ENCODE measurements around the gene C21orf91. TPM values are rescaled to one million over a fixed set of nuclear protein-coding genes. Genes with fewer than 3 reads are reported as not detected.

Gene C21orf91
- total RNA-seq, 6 experiments from 2014 or later, result 3.2 to 6.3 (median 4.3) TPM

DNA sequence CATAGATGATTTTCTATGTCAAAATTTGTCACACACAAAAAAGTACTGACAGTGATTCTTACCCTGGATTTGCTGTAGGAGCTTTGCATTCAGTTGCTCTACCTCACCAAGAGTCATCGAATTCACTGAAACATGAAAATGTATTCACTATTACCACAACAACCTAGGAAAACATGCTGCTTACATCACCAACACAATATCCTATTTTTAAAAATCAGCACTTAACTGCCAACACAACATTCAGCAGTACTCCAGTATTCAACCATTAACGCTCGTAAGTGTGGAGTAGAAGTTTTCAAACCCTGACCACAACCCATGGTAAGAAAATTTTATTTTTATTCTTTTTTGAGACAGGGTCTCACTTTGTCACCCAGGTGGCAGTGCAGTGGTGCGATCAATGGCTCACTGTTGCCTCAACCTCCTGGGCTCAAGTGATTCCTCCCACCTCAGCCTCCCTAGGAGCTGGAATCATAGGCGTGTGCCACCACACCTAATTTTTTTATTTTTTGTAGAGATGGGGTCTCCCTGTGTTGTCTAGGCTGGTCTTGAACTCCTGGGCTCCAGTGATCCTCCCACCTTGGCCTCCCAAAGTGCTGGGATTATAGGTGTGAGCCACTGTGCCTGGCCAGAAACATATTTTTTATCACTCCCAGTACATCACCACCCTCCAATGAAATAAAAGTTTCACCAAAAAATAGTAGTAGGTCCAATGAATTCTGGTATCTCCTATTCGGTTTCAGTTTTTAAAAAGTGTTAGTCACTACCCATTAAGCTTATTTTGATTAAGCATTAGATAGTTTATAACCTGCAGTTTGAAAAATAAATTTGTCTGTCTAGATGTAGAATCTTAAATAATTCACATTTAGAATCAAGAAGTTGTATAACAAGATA is 23.8 kb downstream of the C21orf91 start:
- H3K27me3 ChIP-seq, result no peaks in the 10 kb centered on the region
- 84% methylated on average over 6 of the region's 6 CpGs for WGBS (ENCODE audit: insufficient coverage, low coverage, low lambda C conversion rate, missing lambda C conversion rate)
- intact Hi-C loops (cut with DNase I), result no loop called here
- H3K9me3 ChIP-seq, result no peaks in the 10 kb centered on the region
- peaks cover 0 to 15% (median 0%) of the 10 kb centered on the region in 4 donors for H3K4me1 ChIP-seq
- DNase-seq, result no peak
- TF ChIP-seq POLR2A (IDR thresholded peaks at IDR 0.05), result no peak
- TF ChIP-seq, protein P1, sequence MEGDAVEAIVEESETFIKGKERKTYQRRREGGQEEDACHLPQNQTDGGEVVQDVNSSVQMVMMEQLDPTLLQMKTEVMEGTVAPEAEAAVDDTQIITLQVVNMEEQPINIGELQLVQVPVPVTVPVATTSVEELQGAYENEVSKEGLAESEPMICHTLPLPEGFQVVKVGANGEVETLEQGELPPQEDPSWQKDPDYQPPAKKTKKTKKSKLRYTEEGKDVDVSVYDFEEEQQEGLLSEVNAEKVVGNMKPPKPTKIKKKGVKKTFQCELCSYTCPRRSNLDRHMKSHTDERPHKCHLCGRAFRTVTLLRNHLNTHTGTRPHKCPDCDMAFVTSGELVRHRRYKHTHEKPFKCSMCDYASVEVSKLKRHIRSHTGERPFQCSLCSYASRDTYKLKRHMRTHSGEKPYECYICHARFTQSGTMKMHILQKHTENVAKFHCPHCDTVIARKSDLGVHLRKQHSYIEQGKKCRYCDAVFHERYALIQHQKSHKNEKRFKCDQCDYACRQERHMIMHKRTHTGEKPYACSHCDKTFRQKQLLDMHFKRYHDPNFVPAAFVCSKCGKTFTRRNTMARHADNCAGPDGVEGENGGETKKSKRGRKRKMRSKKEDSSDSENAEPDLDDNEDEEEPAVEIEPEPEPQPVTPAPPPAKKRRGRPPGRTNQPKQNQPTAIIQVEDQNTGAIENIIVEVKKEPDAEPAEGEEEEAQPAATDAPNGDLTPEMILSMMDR (IDR thresholded peaks at IDR 0.05), result no peak
- no peak for ATAC-seq
- no peak overlapping the region for H3K4me3 ChIP-seq
- H3K36me3 ChIP-seq, result peaks cover 0 to 9% (median 0%) of the 10 kb centered on the region in 4 donors
- H3K27ac ChIP-seq, result peak overlapping the region in 1 of 3 donors; percentile 14

DNA sequence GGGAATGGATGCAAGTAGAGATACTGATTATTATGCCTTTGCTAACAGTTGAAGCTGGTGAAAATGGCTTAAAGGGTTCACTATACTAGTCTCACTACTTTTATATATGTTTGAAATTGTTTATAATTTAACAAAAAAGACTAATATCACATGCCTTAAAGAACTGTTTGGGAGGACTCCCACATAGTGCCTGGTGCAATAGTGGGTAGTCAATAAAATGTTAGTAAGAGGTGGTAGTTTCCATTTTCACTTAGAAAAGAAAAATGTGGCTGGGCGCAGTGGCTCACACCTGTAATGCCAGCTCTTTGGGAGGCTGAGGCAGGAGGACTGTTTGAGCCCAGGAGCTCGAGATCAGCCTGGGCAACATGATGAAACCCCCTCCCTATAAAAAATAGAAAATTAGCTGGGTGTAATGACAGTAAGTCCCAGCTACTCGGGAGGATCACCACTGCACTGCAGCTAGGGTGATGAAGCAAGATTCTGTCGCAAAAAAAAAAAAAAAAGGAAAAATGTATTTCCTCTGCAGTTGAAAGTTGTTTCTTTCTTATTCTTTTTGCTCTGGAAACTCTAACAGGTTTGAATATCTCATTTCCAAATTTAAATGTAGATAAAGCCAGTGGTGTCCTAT is 24.5 kb downstream of the C21orf91 start:
- 35% methylated on average over 4 of the region's 4 CpGs for WGBS (ENCODE audit: insufficient coverage, low coverage, low lambda C conversion rate, missing lambda C conversion rate)
- peaks cover 0 to 9% (median 0%) of the 10 kb centered on the region in 4 donors for H3K36me3 ChIP-seq
- no peak for TF ChIP-seq POLR2A (IDR thresholded peaks at IDR 0.05)
- TF ChIP-seq, protein P1 (IDR thresholded peaks at IDR 0.05), result no peak
- ATAC-seq, result no peak
- peak overlapping the region in 1 of 3 donors; percentile 31 for H3K27ac ChIP-seq
- peaks cover 0 to 15% (median 0%) of the 10 kb centered on the region in 4 donors for H3K4me1 ChIP-seq
- no peak for DNase-seq
- intact Hi-C loops (cut with DNase I), result no loop called here
- H3K27me3 ChIP-seq, result no peaks in the 10 kb centered on the region
- H3K4me3 ChIP-seq, result no peak overlapping the region
- no peaks in the 10 kb centered on the region for H3K9me3 ChIP-seq

DNA sequence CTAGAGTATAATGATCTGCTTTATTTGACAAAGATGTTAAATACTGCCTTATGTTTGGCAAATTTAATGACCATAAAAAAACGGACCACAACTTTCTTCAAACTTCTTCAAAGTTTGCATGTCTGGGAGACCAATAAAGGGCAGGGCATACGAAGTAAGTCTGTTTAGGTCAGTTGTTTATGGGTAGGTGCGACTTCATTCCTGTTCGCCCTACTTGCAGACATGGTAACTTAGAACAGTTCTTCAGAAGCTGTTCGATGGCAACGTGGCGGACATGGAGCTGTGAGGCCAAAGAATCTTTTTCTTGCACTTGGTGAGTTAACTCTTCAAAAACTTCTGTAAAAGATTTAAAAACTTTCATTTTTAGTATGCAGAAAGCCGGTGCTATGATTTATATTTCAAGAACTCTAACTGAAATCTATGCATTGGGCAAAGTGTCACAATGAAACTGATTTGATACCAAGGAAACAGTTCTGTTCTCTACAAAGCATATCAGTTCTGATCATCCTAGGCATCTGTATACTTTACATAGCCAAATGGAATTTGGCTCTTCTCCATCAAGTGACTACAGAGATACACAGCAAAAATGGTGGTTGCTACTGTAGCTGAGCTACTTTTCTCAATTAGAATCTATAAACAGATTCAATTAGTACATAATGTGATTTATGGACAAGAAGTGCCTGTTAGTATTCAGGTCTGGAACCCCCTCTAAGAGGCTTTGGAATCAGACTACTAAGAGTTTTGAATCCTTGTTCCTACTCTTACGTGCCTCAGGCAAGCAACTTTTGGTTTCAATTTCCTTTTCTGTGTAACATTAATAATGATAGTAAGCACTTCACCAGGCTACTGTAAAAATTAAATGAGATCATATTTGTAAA is 25.7 kb downstream of the C21orf91 start:
- ATAC-seq, result peak; percentile 50 to 70 (median 66)
- WGBS (ENCODE audit: insufficient coverage, low coverage, low lambda C conversion rate, missing lambda C conversion rate), result 49% methylated on average over 7 of the region's 9 CpGs
- no peak for DNase-seq

DNA sequence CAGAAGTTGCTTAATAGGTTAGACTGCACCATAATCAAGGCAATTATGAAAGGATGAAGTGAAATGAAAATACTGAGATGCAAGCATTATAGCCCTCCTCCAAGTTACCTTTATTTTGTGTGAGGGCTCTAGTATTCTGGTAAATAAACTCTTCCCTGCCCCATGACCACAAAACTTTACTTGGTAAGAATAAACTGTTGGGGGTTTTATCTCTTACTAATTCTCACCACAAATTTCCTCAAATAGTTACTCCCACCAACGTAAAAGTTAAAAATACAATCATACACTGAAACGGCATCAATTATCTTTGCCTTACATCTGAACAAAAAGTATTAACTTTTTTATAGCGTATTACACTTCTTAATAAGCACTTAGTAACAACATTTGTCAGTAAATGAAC is 29.5 kb downstream of the C21orf91 start:
- no peak for DNase-seq
- intact Hi-C loops (cut with DNase I), result no loop called here
- 51% methylated on average over 3 of the region's 3 CpGs for WGBS (ENCODE audit: insufficient coverage, low coverage, low lambda C conversion rate, missing lambda C conversion rate)
- H3K36me3 ChIP-seq, result peaks cover 0 to 9% (median 0%) of the 10 kb centered on the region in 4 donors
- H3K27ac ChIP-seq, result no peak overlapping the region
- H3K4me1 ChIP-seq, result no peaks in the 10 kb centered on the region
- no peak overlapping the region for H3K4me3 ChIP-seq
- no peak for TF ChIP-seq POLR2A (IDR thresholded peaks at IDR 0.05)
- TF ChIP-seq, protein P1 (IDR thresholded peaks at IDR 0.05), result no peak
- ATAC-seq, result no peak
- H3K27me3 ChIP-seq, result no peaks in the 10 kb centered on the region
- no peaks in the 10 kb centered on the region for H3K9me3 ChIP-seq

More for the DNA sequence above, 25.7 kb downstream of the C21orf91 start:
- H3K4me1 ChIP-seq, result peaks cover 0 to 15% (median 0%) of the 10 kb centered on the region in 4 donors
- no peaks in the 10 kb centered on the region for H3K27me3 ChIP-seq
- peaks cover 0 to 9% (median 0%) of the 10 kb centered on the region in 4 donors for H3K36me3 ChIP-seq
- H3K4me3 ChIP-seq, result peak overlapping the region; percentile 3 to 31 (median 18)
- intact Hi-C loops (cut with DNase I), result no loop called here
- H3K27ac ChIP-seq, result peak overlapping the region; percentile 31 to 55 (median 35)
- TF ChIP-seq, protein P1 (IDR thresholded peaks at IDR 0.05), result no peak
- TF ChIP-seq POLR2A (IDR thresholded peaks at IDR 0.05), result no peak
- no peaks in the 10 kb centered on the region for H3K9me3 ChIP-seq

Data from right lobe of liver (tissue), 6 donors.